OCI-LY3 (cell line): ENCODE results near the gene IL17REL.

ENCODE experiments used
- H2AFZ ChIP-seq: fragments of 200-600, 300-600 bp; shearing (Covaris generic); 2 replicates; pipeline ENCODE4 v1.6.0; 2014; ENCODE audit warnings: antibody characterized with exemption, low read depth, low read length
- H3K27ac ChIP-seq: fragments of 200-600, 300-600 bp; sonication (generic); 2 replicates; pipeline ENCODE4 v1.5.1; 2014; ENCODE audit warnings: mild to moderate bottlenecking, low read length, moderate library complexity, mixed read lengths
- H3K27me3 ChIP-seq: fragments of 200-600, 300-600 bp; sonication (generic); 2 replicates; pipeline ENCODE4 v1.6.1; 2014; ENCODE audit warnings: low read depth, low read length, mixed read lengths
- H3K36me3 ChIP-seq: fragments of 200-600, 300-600 bp; sonication (generic); replicated peaks from 2 replicates; pipeline ENCODE3; 2014; ENCODE audit warnings: low read depth, low read length, mixed read lengths
- H3K4me1 ChIP-seq: fragments of 300-600, 200-600 bp; sonication (generic); 2 replicates; pipeline ENCODE4 v1.6.1; 2014; ENCODE audit warnings: low read length, mixed read lengths
- H3K4me2 ChIP-seq: fragments of 200-600, 300-600 bp; sonication (generic); 2 replicates; pipeline ENCODE4 v1.6.1; 2014; ENCODE audit warnings: low read length, mixed read lengths
- H3K4me3 ChIP-seq: fragments of 300-600, 200-600 bp; sonication (generic); 2 replicates; pipeline ENCODE4 v1.5.1; 2014; ENCODE audit warnings: antibody characterized with exemption, mild to moderate bottlenecking, low read length, moderate library complexity
- H3K79me2 ChIP-seq: fragments of 300-600, 200-600 bp; shearing (Covaris generic); 2 replicates; pipeline ENCODE4 v1.6.1; 2014; ENCODE audit warnings: mild to moderate bottlenecking, low read length, mixed read lengths
- H3K9ac ChIP-seq: fragments of 300-600, 200-600 bp; shearing (Covaris generic); 2 replicates; pipeline ENCODE4 v1.6.0; 2014; ENCODE audit warnings: mild to moderate bottlenecking, low read length, moderate library complexity
- H3K9me3 ChIP-seq: fragments of 200-600, 300-600 bp; shearing (Covaris generic); 2 replicates; pipeline ENCODE4 v1.6.1; 2014; ENCODE audit warnings: low read length, mixed read lengths; ENCODE audit not compliant: insufficient read depth
- H4K20me1 ChIP-seq: fragments of 200-600, 300-600 bp; sonication (generic); 2 replicates; pipeline ENCODE4 v1.6.1; 2016; ENCODE audit warnings: low read length, mixed read lengths; ENCODE audit not compliant: insufficient read depth
- EZH2phosphoT487 ChIP-seq: fragments of 200-600 bp; shearing (Covaris generic); IDR thresholded peaks from 2 replicates; pipeline ENCODE4 v1.6.1; 2018; ENCODE audit warnings: antibody characterized with exemption, mixed run types, low read depth
- TF ChIP-seq, protein P1 (sequence below): fragments of 200-600, 300-600 bp; sonication (generic); IDR thresholded peaks from 2 replicates; pipeline ENCODE4 v1.5.1; 2014; ENCODE audit warnings: antibody characterized with exemption, low read length, low read depth

The IL17REL gene

DNA sequence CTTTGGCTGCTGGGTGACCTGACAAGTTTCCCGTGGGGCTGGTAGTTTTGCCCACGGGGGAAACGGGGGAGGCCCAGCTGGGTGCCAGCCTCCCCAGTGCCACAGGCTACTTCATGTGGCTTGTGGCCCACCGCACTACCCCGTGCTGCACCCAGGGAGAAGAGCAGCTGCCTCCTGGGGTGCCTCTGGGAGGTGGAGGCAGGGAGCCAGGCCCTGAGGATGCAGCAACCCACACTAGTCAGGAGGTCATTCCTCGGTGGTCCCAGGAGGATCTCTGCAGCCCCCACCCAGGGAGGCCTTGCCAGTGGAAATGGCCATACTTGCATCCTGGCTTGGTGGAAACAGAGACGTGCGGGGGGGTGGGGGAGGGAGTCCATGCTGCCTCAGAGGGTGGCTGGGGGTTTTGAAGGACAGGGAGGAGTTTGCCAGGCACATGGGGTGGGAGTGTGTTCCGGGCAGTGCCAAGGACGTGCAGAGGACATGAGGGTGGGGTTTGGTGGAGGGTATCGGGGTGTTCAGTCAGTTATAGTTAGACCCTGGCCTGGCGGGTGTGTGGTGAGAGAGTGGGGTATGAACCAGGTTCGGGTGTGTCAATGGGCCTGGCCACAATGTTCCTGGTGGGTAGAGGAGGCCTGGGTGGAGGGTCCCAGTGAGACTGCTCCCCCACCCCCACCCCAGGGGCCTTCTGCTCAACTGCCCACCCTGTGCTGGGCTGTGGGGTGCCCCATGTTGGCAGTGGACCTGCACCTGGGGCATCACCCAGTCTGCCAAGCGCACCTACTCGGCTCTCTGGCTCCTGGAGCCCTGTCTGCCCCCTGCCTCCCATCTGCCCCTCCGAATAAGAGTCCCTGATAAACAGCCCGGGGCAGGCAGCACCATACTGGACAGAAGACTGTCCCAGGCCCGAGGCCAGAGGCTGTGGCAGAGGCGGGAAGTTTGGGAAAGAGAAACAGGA, 48.2 kb downstream of the IL17REL start:
- Histone ChIP-seq H3K79me2 (peaks cover 40% of the 10 kb centered on the region), H4K20me1 (peaks cover 41% of the 10 kb centered on the region), H3K4me3 (no peak overlapping the region), H3K4me1 (peaks cover 31% of the 10 kb centered on the region), H3K27me3 (no peaks in the 10 kb centered on the region), H3K27ac (no peak overlapping the region), H3K36me3 (peaks cover 27% of the 10 kb centered on the region), H3K9me3 (no peaks in the 10 kb centered on the region), H2AFZ (no peak overlapping the region), H3K9ac (no peak overlapping the region), H3K4me2 (no peak overlapping the region)
- TF ChIP-seq EZH2phosphoT487, result no peak
- TF ChIP-seq, protein P1, sequence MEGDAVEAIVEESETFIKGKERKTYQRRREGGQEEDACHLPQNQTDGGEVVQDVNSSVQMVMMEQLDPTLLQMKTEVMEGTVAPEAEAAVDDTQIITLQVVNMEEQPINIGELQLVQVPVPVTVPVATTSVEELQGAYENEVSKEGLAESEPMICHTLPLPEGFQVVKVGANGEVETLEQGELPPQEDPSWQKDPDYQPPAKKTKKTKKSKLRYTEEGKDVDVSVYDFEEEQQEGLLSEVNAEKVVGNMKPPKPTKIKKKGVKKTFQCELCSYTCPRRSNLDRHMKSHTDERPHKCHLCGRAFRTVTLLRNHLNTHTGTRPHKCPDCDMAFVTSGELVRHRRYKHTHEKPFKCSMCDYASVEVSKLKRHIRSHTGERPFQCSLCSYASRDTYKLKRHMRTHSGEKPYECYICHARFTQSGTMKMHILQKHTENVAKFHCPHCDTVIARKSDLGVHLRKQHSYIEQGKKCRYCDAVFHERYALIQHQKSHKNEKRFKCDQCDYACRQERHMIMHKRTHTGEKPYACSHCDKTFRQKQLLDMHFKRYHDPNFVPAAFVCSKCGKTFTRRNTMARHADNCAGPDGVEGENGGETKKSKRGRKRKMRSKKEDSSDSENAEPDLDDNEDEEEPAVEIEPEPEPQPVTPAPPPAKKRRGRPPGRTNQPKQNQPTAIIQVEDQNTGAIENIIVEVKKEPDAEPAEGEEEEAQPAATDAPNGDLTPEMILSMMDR, result no peak

DNA sequence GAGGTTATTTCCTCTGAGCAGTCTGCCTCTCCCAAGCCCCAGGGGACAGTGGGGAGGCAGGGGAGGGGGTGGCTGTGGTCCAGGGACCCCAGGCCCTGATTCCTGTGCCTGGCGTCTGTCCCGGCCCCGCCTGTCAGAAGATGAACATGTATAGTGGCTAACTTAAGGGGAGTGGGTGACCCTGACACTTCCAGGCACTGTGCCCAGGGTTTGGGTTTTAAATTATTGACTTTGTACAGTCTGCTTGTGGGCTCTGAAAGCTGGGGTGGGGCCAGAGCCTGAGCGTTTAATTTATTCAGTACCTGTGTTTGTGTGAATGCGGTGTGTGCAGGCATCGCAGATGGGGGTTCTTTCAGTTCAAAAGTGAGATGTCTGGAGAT, 48.9 kb downstream of the IL17REL start:
- H3K36me3 ChIP-seq, result peaks cover 27% of the 10 kb centered on the region
- H3K4me2 ChIP-seq, result 0 out of 2 replicates have a peak overlapping the region, but pooled peaks have one; percentile 15
- peaks cover 43% of the 10 kb centered on the region for H3K79me2 ChIP-seq
- H3K4me3 ChIP-seq, result no peak overlapping the region
- no peaks in the 10 kb centered on the region for H3K27me3 ChIP-seq
- H2AFZ ChIP-seq, result no peak overlapping the region
- TF ChIP-seq EZH2phosphoT487, result no peak
- TF ChIP-seq, protein P1, result no peak
- H4K20me1 ChIP-seq, result peaks cover 41% of the 10 kb centered on the region
- H3K9me3 ChIP-seq, result no peaks in the 10 kb centered on the region
- no peak overlapping the region for H3K27ac ChIP-seq
- H3K4me1 ChIP-seq, result peaks cover 35% of the 10 kb centered on the region
- no peak overlapping the region for H3K9ac ChIP-seq

DNA sequence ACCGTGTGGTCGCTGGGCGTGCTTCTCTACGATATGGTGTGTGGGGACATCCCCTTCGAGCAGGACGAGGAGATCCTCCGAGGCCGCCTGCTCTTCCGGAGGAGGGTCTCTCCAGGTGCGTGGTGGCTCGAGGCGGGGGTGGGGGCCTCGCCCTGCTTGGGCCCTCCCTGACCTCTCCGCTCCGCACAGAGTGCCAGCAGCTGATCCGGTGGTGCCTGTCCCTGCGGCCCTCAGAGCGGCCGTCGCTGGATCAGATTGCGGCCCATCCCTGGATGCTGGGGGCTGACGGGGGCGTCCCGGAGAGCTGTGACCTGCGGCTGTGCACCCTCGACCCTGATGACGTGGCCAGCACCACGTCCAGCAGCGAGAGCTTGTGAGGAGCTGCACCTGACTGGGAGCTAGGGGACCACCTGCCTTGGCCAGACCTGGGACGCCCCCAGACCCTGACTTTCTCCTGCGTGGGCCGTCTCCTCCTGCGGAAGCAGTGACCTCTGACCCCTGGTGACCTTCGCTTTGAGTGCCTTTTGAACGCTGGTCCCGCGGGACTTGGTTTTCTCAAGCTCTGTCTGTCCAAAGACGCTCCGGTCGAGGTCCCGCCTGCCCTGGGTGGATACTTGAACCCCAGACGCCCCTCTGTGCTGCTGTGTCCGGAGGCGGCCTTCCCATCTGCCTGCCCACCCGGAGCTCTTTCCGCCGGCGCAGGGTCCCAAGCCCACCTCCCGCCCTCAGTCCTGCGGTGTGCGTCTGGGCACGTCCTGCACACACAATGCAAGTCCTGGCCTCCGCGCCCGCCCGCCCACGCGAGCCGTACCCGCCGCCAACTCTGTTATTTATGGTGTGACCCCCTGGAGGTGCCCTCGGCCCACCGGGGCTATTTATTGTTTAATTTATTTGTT, 49.6 kb downstream of the IL17REL start:
- Histone ChIP-seq H3K27ac (peak overlapping the region; percentile 72), H3K79me2 (peaks cover 43% of the 10 kb centered on the region), H3K4me3 (peak overlapping the region; percentile 99), H3K9ac (peak overlapping the region; percentile 96), H4K20me1 (peaks cover 41% of the 10 kb centered on the region), H2AFZ (no peak overlapping the region), H3K4me2 (peak overlapping the region; percentile 90), H3K36me3 (peaks cover 27% of the 10 kb centered on the region), H3K9me3 (no peaks in the 10 kb centered on the region), H3K4me1 (peaks cover 35% of the 10 kb centered on the region), H3K27me3 (no peaks in the 10 kb centered on the region)
- TF ChIP-seq, protein P1, result no peak
- TF ChIP-seq EZH2phosphoT487, result no peak
